Liver (tissue), 9 donors: ENCODE measurements around the gene LSM14B. TPM values are rescaled to one million over a fixed set of nuclear protein-coding genes. Genes with fewer than 3 reads are reported as not detected.

Experiments
- DNase-seq: peaks from one replicate; pipeline ENCODE4 v3.0.0-alpha.2; 2017; ENCODE audit warnings: low spot score
- H3K27ac ChIP-seq, 2 donors: one replicate each; pipeline ENCODE4 v1.7.0; 2013; ENCODE audit warnings: inconsistent platforms in 2 of 2, low read length in 2 of 2, control low read depth in 1 of 2, low read depth in 1 of 2, mild to moderate bottlenecking in 1 of 2
- H3K27me3 ChIP-seq, 4 donors: one replicate each; pipeline versions ENCODE4 v1.6.1 to v1.7.0; 2013; ENCODE audit warnings: low read length in 3 of 4, inconsistent platforms in 1 of 4, mild to moderate bottlenecking in 1 of 4, moderate library complexity in 1 of 4; ENCODE audit not compliant: control insufficient read depth in 4 of 4, insufficient read depth in 4 of 4
- H3K36me3 ChIP-seq, 4 donors: one replicate each; pipeline versions ENCODE4 v1.6.1 to v1.7.0; 2013; ENCODE audit warnings: low read length in 3 of 4, mild to moderate bottlenecking in 3 of 4, low read depth in 1 of 4, moderate library complexity in 1 of 4; ENCODE audit not compliant: control insufficient read depth in 4 of 4, insufficient read depth in 3 of 4
- H3K4me1 ChIP-seq, 4 donors: one replicate each; pipeline versions ENCODE4 v1.6.1 to v1.7.0; 2013; ENCODE audit warnings: low read length in 3 of 4, mild to moderate bottlenecking in 3 of 4, moderate library complexity in 1 of 4; ENCODE audit not compliant: control insufficient read depth in 4 of 4, insufficient read depth in 4 of 4
- H3K4me3 ChIP-seq, 3 donors: one replicate each; pipeline versions ENCODE4 v1.6.1 to v1.7.0; 2013; ENCODE audit warnings: low read length in 3 of 3, control low read depth in 1 of 3, low read depth in 1 of 3, mild to moderate bottlenecking in 1 of 3
- H3K9ac ChIP-seq, 2 donors: one replicate each; pipeline ENCODE4 v1.7.0; 2013; ENCODE audit warnings: low read length in 2 of 2, mild to moderate bottlenecking in 2 of 2, moderate library complexity in 2 of 2, control low read depth in 1 of 2, low read depth in 1 of 2
- H3K9me3 ChIP-seq, 4 donors: one replicate each; pipeline versions ENCODE4 v1.6.1 to v1.7.0; 2013; ENCODE audit warnings: low read length in 3 of 4; ENCODE audit not compliant: control insufficient read depth in 4 of 4
- ATF3 ChIP-seq: IDR thresholded peaks from 2 replicates; pipeline ENCODE4 v1.6.1; 2016; ENCODE audit warnings: antibody characterized with exemption
- CTCF ChIP-seq: fragments of 150-350 bp; IDR thresholded peaks from 2 replicates; pipeline ENCODE4 v1.5.1; 2017; ENCODE audit warnings: improper control_type of control experiment, low read depth, low read length; ENCODE audit not compliant: missing input control
- EGR1 ChIP-seq, 2 donors: IDR thresholded peaks; 2 replicates each; pipeline ENCODE4 v1.6.1; 2016 to 2018; ENCODE audit warnings: antibody characterized with exemption in 2 of 2, low read depth in 2 of 2
- FOXA1 ChIP-seq: IDR thresholded peaks from 2 replicates; pipeline ENCODE4 v1.6.1; 2016; ENCODE audit warnings: antibody characterized with exemption
- FOXA2 ChIP-seq: IDR thresholded peaks from 2 replicates; pipeline ENCODE4 v1.6.1; 2016; ENCODE audit warnings: antibody characterized with exemption
- GABPA ChIP-seq, 2 donors: IDR thresholded peaks in 1 of 2; conservative IDR thresholded peaks in 1 of 2; 2 replicates each; pipeline ENCODE4 v1.6.1; 2016; ENCODE audit warnings: antibody characterized with exemption in 2 of 2, mild to moderate bottlenecking in 1 of 2, moderate library complexity in 1 of 2
- HNF4A ChIP-seq, 2 donors: conservative IDR thresholded peaks; 2 replicates each; pipeline ENCODE4 v1.6.1; 2016; ENCODE audit warnings: antibody characterized with exemption in 2 of 2, mild to moderate bottlenecking in 2 of 2
- HNF4G ChIP-seq: IDR thresholded peaks from 2 replicates; pipeline ENCODE4 v1.6.1; 2016; ENCODE audit warnings: antibody characterized with exemption
- JUND ChIP-seq, 2 donors: IDR thresholded peaks; 2 replicates each; pipeline ENCODE4 v1.6.1; 2016; ENCODE audit warnings: antibody characterized with exemption in 2 of 2
- MAX ChIP-seq: IDR thresholded peaks from 2 replicates; pipeline ENCODE4 v1.6.1; 2016; ENCODE audit warnings: antibody characterized with exemption
- NR2F2 ChIP-seq: IDR thresholded peaks from 2 replicates; pipeline ENCODE4 v1.6.1; 2016; ENCODE audit warnings: antibody characterized with exemption
- RAD21 ChIP-seq, 2 donors: IDR thresholded peaks; 2 replicates each; pipeline ENCODE4 v1.6.1; 2016; ENCODE audit warnings: antibody characterized with exemption in 2 of 2, mild to moderate bottlenecking in 2 of 2
- REST ChIP-seq: IDR thresholded peaks from 2 replicates; pipeline ENCODE4 v1.6.1; 2016; ENCODE audit warnings: antibody characterized with exemption, mild to moderate bottlenecking
- RXRA ChIP-seq, 2 donors: IDR thresholded peaks; 2 replicates each; pipeline ENCODE4 v1.6.1; 2017 to 2018; ENCODE audit warnings: antibody characterized with exemption in 2 of 2, mild to moderate bottlenecking in 1 of 2
- SP1 ChIP-seq: IDR thresholded peaks from 2 replicates; pipeline ENCODE4 v1.6.1; 2018; ENCODE audit warnings: antibody characterized with exemption, mild to moderate bottlenecking
- TAF1 ChIP-seq: conservative IDR thresholded peaks from 2 replicates; pipeline ENCODE4 v1.6.1; 2016; ENCODE audit warnings: antibody characterized with exemption, mild to moderate bottlenecking
- YY1 ChIP-seq: IDR thresholded peaks from 2 replicates; pipeline ENCODE4 v1.6.1; 2016; ENCODE audit warnings: antibody characterized with exemption, mild to moderate bottlenecking
- ZBTB33 ChIP-seq: IDR thresholded peaks from 2 replicates; pipeline ENCODE4 v1.6.1; 2016; ENCODE audit warnings: antibody characterized with exemption
- WGBS: extraction: QIAGEN DNeasy Blood & Tissue Kit; methylation state at CpG from one replicate; pipeline ENCODE4 v1.1.7; 2013; 5-methylcytosine and 5-hydroxymethylcytosine counted together
- polyA plus RNA-seq, 2 donors: library from polyadenylated mRNA; stranded (reverse) in 1 of 2; unstranded in 1 of 2; fragments of 200-250 nt in 1 of 2; fragments of >200 nt in 1 of 2; fragmentation: Nextera tagmentation in 1 of 2; extraction: Ambion mirVana in 1 of 2; gene quantifications; one replicate each; pipeline versions ENCODE4 v1.2.1 to v1.2.3, GENCODE V29; 2013 to 2015
- total RNA-seq, 2 donors: library from RNA; depleted of rRNA; stranded (reverse); fragments of >200 nt; gene quantifications; one replicate each; pipeline ENCODE4 v1.2.3, GENCODE V29; 2014
- donor health status: healthy.
- donor health status: healthy.
- donor health status: healthy.
- donor health status: healthy.
- donor health status: healthy.

The LSM14B gene
- total and polyA plus RNA-seq, 4 donors = 0.99 to 15.9 (median 13.3) TPM

- Histone ChIP-seq H3K27ac (peak overlapping the region; percentile 65 to 74), H3K36me3 (peaks cover 0 to 1% (median 0%) of the 10 kb centered on the region in 4 donors), H3K9me3 (no peaks in the 10 kb centered on the region), H3K9ac (peak overlapping the region in 1 of 2 donors; percentile 67), H3K4me1 (peaks cover 25 to 74% (median 66%) of the 10 kb centered on the region in 4 donors), H3K4me3 (no peak overlapping the region), H3K27me3 (no peaks in the 10 kb centered on the region)
- no peak for DNase-seq
- TF ChIP-seq MAX (no peak), JUND (IDR thresholded peaks at IDR 0.05) (no peak)
- 79% methylated on average over 7 of the region's 7 CpGs for WGBS
These were observed 23.4 kb downstream of the LSM14B start for GRCh38 chr20:62145688-62146018.

GRCh38 chr20:62146019-62146755 lies 23.9 kb downstream of the LSM14B start:
- 40% methylated on average over 22 of the region's 22 CpGs for WGBS
- H3K4me1 ChIP-seq = peaks cover 21 to 74% (median 66%) of the 10 kb centered on the region in 4 donors
- no peak overlapping the region for H3K4me3 ChIP-seq
- peak overlapping the region in 1 of 2 donors; percentile 67 for H3K9ac ChIP-seq
- TF ChIP-seq REST (peak; percentile 19), ATF3 (no peak), RAD21 (IDR thresholded peaks at IDR 0.05) (no peak), GABPA (IDR thresholded peaks at IDR 0.05 in 1 of 2, conservative IDR thresholded peaks at IDR 0.05 in 1 of 2) (no peak), EGR1 (IDR thresholded peaks at IDR 0.05; ENCODE audit: low read depth in 2 of 2) (peak in 1 of 2 donors; percentile 29), SP1 (peak; percentile 88), JUND (IDR thresholded peaks at IDR 0.05) (peak in 1 of 2 donors; percentile 75), HNF4G (peak; percentile 74), MAX (peak; percentile 79), CTCF (no peak), ZBTB33 (peak; percentile 66), FOXA2 (no peak), TAF1 (no peak), FOXA1 (peak; percentile 28), NR2F2 (peak; percentile 57), RXRA (IDR thresholded peaks at IDR 0.05) (peak; percentile 87), YY1 (peak; percentile 72), HNF4A (conservative IDR thresholded peaks at IDR 0.05) (peak; percentile 93 to 95)
- H3K36me3 ChIP-seq = no peaks in the 10 kb centered on the region
- H3K27ac ChIP-seq = peak overlapping the region; percentile 65 to 74
- H3K27me3 ChIP-seq = no peaks in the 10 kb centered on the region
- no peak for DNase-seq
- no peaks in the 10 kb centered on the region for H3K9me3 ChIP-seq
